ENCODE data around the gene CATSPER1.

CATSPER1 gene

DNA sequence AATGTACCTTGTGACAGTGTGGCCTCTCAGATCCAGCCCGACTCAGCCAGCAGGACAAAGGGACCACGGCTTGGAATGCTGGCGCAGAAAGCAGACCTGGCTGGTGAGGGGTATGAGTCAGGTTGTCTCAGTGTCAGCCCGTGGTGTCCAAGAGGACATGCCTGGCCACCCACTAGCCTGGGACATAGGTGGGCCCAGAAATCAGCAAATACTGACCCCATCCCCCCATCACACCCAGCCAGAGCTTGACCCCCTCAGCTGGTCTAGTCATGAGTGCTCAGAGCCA lies 19.4 kb downstream of the CATSPER1 start:
- H3K27me3 Mint-ChIP-seq (ENCODE audit: low read depth, poor library complexity): peaks cover 20% of the 10 kb centered on the region
- TF ChIP-seq, protein P1, sequence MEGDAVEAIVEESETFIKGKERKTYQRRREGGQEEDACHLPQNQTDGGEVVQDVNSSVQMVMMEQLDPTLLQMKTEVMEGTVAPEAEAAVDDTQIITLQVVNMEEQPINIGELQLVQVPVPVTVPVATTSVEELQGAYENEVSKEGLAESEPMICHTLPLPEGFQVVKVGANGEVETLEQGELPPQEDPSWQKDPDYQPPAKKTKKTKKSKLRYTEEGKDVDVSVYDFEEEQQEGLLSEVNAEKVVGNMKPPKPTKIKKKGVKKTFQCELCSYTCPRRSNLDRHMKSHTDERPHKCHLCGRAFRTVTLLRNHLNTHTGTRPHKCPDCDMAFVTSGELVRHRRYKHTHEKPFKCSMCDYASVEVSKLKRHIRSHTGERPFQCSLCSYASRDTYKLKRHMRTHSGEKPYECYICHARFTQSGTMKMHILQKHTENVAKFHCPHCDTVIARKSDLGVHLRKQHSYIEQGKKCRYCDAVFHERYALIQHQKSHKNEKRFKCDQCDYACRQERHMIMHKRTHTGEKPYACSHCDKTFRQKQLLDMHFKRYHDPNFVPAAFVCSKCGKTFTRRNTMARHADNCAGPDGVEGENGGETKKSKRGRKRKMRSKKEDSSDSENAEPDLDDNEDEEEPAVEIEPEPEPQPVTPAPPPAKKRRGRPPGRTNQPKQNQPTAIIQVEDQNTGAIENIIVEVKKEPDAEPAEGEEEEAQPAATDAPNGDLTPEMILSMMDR (IDR thresholded peaks at IDR 0.05): no peak
- DNase-seq: no peak
- H3K36me3 Mint-ChIP-seq (ENCODE audit: low read depth): peaks cover 11% of the 10 kb centered on the region
- no peak overlapping the region for H3K4me3 Mint-ChIP-seq
- peaks cover 31% of the 10 kb centered on the region for H3K4me1 Mint-ChIP-seq
- no peaks in the 10 kb centered on the region for H3K9me3 Mint-ChIP-seq
- H3K27ac Mint-ChIP-seq: no peak overlapping the region

DNA sequence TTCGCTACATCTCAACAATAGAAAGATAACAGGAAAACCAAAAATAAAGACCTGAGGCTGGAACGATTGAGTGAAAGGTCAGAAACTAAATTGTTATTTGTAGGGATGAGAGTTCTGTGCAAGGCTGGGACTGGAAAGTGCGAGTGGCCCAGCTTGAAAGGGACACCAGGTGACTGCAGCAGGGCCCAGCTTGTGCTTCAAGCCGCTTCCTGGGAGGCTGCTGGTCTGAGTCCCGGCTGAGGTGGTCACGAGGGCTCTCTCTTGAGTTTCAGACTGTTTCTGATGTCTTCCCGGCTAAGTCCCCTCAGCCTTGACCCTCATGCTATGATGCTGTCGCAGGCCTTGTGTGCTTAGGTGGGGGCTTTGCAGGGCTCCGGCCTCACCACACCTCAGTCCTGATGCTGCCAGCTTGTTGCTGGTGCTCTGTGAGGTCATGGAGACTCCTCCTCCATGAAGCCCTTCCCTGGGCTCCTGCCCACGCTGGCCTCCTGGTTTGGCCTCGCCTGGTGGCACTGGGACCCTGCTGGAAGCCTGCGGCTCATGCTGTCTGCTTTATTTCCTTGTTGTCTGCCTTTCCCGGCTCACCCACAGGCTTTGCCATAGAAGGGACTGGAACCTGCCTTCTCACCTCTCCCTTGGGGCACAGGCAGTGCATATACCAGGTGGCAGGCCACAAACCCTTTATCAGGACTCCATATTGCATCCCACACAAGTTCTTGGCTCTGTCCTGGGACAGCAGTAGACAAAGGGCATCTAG lies 20.0 kb downstream of the CATSPER1 start:
- Mint-ChIP-seq H3K4me3 (no peak overlapping the region), H3K9me3 (no peaks in the 10 kb centered on the region), H3K27me3 (ENCODE audit: low read depth, poor library complexity) (peaks cover 16% of the 10 kb centered on the region), H3K4me1 (peaks cover 36% of the 10 kb centered on the region), H3K27ac (no peak overlapping the region), H3K36me3 (ENCODE audit: low read depth) (peaks cover 11% of the 10 kb centered on the region)
- DNase-seq: no peak
- TF ChIP-seq, protein P1 (IDR thresholded peaks at IDR 0.05): no peak

DNA sequence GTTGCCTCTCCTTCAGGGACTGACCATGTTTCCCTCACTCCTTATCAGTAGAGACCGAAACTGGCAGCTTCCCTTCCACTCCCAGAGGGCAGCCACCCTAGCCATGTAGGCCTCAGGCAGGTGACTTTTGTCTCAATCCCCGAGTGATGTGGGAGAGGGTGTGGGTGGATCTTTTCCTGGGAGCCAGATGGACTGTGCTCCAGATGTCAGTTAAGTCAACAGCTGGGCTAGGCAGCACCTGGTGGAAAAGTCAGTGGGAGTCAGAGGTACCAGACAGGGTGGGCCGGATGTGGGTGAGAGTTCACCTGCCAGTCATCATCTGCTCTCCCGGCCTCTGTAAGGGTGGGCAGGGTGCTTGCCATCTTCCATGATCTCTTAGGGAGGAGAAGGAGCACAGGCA lies 22.1 kb downstream of the CATSPER1 start:
- Mint-ChIP-seq H3K27me3 (ENCODE audit: low read depth, poor library complexity) (no peaks in the 10 kb centered on the region), H3K4me1 (peaks cover 36% of the 10 kb centered on the region), H3K9me3 (no peaks in the 10 kb centered on the region), H3K4me3 (peak overlapping the region; percentile 68), H3K27ac (no peak overlapping the region), H3K36me3 (ENCODE audit: low read depth) (peaks cover 22% of the 10 kb centered on the region)
- TF ChIP-seq, protein P1 (IDR thresholded peaks at IDR 0.05): no peak
- no peak for DNase-seq

DNA sequence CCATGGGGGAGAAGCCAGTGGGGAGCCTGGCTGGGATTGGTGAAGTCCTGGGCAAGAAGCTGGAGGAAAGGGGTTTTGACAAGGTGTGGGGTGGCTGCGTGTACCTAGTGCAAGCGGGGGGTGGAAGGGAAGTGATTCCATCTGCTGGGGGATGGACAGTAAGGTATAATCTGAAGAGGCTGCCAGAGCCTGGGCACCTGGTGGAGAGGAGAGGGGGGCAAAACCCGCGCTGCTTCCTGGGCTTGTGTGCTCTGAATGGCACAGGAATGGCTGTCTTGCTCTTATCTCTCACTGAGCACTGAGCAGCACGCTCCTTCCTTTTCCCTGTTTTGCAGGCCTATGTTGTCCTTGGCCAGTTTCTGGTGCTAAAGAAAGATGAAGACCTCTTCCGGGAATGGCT lies 23.0 kb downstream of the CATSPER1 start:
- no peaks in the 10 kb centered on the region for H3K27me3 Mint-ChIP-seq (ENCODE audit: low read depth, poor library complexity)
- TF ChIP-seq, protein P1 (IDR thresholded peaks at IDR 0.05): no peak
- no peaks in the 10 kb centered on the region for H3K9me3 Mint-ChIP-seq
- peak overlapping the region; percentile 93 for H3K27ac Mint-ChIP-seq
- peaks cover 28% of the 10 kb centered on the region for H3K4me1 Mint-ChIP-seq
- H3K4me3 Mint-ChIP-seq: peak overlapping the region; percentile 100
- H3K36me3 Mint-ChIP-seq (ENCODE audit: low read depth): peaks cover 31% of the 10 kb centered on the region
- no peak for DNase-seq

DNA sequence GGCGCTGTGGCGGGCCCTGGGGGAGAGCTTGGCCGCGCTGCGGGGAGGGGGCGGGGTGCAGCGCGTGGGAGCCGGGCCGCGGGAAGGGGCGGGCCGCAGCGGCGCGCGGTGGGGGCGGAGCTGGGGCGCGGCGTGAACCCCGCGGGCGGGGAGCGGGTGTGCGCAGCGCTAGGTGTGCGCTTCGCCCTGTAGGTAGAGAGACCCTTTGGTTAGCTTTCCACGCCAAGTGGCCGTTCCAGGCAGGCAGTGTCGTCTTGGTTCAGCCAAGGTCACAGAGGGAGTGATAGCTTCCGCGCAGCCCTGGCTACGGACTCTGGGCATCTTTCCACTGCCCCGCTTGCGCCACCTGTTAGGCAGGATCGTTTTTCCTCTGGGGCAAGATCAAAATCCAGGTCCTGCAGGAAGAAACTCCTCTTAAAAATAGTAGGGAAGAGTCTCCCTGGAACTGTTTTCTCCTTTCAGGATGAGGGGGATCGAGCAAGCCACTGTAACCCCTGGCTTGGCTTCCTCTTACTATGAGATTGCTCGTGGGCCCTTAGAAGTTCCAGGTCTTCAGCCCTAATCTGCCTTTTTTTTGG lies 23.5 kb downstream of the CATSPER1 start:
- peak overlapping the region; percentile 100 for H3K27ac Mint-ChIP-seq
- DNase-seq: no peak
- TF ChIP-seq, protein P1 (IDR thresholded peaks at IDR 0.05): no peak
- H3K4me3 Mint-ChIP-seq: peak overlapping the region; percentile 100
- H3K27me3 Mint-ChIP-seq (ENCODE audit: low read depth, poor library complexity): no peaks in the 10 kb centered on the region
- H3K9me3 Mint-ChIP-seq: no peaks in the 10 kb centered on the region
- H3K4me1 Mint-ChIP-seq: peaks cover 24% of the 10 kb centered on the region
- peaks cover 37% of the 10 kb centered on the region for H3K36me3 Mint-ChIP-seq (ENCODE audit: low read depth)
